Left renal pelvis (tissue), 4 donors: ENCODE measurements around the gene RALGPS1. TPM values are rescaled to one million over a fixed set of nuclear protein-coding genes. Genes with fewer than 3 reads are reported as not detected.

ENCODE experiments used
- DNase-seq, 4 donors: peaks; one replicate each; pipeline ENCODE4 v3.0.0-alpha.2; 2013; ENCODE audit warnings: low read depth in 4 of 4, low spot score in 3 of 4
- polyA plus RNA-seq, 4 donors: library from polyadenylated mRNA; unstranded; fragments of 120-200 nt; gene quantifications; one replicate each; pipeline ENCODE4 v1.2.1, GENCODE V29; 2013; ENCODE audit not compliant: insufficient read length in 4 of 4

RALGPS1 gene
- polyA plus RNA-seq, 4 donors, result 9.2 to 27.6 (median 24.5) TPM

GRCh38 chr9:127074561-127075548 lies 160.3 kb downstream of the RALGPS1 start:
- no peak for DNase-seq

GRCh38 chr9:127075624-127076372 lies 161.2 kb downstream of the RALGPS1 start:
- DNase-seq, result no peak

GRCh38 chr9:127076860-127077643 lies 162.5 kb downstream of the RALGPS1 start:
- DNase-seq, result no peak

- no peak for DNase-seq
These were observed 163.0 kb downstream of the RALGPS1 start for GRCh38 chr9:127077644-127077946.

DNA sequence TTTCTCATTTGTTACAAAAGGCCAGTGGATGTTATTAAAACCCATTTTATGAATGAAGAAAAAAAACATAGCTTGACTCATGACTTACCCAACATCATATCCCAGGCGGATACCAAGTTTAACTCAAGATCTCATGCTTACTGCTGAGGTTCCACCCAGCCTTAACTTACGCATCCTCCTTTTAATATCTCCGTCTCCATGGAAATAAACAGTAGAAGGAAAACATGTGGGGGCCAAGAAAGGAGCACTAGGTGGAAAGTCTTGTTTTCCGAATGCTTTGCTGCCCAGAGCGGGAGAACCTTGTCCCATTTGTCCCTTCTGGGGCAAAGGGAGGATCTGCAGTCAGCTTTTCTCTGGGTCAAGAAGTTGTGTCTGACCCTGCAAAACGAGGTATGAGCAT lies 163.8 kb downstream of the RALGPS1 start:
- DNase-seq, result no peak

DNA sequence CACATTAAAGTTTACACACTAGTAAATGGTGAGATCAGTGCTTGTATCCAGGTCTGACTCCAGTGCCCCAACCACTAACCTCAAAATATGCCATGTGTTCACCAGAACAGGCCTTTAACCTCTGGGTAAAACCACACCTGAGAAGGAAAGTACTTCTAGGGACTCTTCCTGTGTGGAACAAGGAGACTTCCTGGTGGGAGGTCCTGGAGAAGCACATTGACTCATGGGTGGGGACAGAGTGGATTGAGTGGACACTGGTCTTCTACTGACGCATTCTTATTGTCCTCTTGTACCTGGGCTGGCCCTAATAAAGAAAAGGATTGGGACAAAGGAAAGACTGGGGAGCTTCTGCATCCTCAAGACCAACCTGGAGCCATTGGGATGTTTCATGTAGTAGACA lies 164.4 kb downstream of the RALGPS1 start:
- no peak for DNase-seq

DNA sequence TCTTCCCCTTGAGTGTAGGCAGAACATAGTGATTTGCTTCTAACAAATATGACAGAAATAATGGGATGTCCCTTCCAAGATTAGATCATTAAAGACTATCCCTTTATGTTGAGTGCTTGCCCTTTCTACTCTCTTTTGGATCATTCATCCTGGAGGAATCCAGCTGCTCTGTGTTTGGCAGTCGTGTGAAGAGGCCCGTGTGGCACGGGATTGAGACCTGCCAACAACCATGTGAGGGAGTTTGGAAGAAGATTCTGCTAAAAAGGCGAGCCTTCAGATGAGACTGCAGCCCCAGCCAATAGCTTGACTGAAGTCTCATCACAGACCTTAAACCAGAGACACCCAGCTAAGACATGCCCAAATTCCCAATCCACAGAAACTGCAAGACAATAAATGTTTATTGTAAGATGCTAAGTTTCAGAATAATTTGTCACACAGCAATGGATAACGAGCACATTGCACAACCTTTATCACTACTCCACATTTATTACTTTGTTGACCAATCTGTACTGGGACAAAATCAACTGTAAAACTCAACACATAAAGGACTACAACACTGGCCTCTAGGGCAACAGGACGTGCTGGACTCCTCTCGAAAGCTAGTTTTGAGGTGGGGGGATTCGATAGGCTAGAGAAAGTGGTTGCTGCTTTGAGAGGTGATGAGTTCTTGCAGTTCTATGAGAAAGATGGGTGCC lies 165.0 kb downstream of the RALGPS1 start:
- no peak for DNase-seq

DNA sequence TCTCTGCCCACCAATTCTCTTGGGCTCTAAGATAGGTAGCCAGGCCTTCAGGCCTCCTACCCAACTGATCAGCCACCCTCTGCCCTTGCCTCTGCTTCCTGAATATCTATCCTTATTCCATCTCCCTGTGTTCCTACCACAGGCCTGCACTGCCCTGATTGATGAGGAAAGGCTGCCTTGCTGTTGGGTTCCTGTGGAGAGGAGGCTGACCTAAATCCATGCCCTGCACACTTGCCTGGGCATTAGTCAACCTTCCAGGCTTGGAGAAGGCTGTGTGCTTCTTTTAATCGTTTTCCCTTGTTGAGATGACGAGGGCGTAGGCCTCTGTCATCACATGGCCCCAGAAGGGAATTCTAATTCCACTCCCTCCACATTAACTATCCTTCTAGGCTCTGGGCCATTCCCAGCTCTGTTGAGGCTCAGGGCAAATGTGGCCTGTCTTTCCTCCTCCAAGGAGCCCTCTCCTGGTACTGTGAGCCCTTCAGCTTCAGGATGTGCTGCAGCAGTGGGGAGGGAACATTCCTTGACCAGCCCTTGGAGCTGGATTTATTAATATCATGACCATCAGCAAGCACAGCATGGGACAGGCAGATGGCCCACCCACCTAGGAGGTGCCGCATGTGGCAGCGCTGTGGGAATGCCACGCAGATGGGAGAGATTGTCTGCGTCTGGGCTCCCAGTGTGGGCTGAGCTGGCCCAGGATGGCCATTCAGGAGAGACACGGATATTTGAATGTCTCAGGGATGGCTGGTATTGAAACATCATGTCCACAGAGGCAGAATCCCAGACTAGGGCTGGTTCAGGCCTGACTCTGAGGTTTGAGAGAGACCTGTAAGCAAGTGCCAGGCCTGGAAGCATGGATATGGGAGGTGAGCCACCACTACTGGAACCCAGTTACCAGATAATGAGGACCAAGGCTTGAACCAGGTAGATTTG lies 166.9 kb downstream of the RALGPS1 start:
- DNase-seq, result no peak

DNA sequence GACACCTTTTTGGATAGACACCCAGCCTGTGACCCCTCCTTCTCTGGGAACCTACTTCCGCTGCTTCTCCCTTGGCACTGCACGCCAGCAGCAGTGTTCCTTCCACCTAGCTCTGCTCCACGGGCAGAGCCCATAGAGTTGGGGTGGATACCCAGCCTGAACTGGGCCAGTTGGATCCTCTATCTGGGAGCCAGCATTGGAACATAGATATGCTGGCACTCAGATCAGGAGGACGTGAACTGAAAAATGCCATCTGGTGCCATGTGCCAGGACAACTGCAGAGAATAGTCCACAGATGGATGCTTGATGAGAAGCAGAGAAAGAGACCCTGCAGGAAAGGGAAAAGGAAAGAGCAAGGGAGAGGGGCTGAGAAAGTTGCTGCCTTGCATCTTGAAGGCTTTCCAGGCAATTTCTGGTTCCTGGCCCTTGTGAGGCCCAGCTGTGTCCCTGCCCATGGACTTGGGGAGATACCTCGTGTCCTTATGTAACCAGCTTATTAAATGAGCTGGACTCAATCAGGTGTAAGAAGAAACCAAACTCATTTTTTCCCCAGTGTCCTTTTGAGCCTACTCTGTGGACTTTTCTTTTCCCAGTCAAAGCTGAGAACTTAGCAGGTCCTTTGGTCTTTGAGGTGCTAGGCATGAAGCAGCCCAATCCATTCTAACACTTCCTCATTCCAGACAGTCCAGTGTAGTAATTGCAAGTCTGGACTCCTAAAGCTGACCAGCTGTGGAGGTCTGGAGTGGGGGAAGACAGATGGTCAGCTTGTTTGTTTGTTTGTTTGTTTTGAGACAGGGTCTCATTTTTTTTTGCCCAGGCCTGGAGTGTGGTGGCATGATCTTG lies 168.8 kb downstream of the RALGPS1 start:
- DNase-seq, result no peak

DNA sequence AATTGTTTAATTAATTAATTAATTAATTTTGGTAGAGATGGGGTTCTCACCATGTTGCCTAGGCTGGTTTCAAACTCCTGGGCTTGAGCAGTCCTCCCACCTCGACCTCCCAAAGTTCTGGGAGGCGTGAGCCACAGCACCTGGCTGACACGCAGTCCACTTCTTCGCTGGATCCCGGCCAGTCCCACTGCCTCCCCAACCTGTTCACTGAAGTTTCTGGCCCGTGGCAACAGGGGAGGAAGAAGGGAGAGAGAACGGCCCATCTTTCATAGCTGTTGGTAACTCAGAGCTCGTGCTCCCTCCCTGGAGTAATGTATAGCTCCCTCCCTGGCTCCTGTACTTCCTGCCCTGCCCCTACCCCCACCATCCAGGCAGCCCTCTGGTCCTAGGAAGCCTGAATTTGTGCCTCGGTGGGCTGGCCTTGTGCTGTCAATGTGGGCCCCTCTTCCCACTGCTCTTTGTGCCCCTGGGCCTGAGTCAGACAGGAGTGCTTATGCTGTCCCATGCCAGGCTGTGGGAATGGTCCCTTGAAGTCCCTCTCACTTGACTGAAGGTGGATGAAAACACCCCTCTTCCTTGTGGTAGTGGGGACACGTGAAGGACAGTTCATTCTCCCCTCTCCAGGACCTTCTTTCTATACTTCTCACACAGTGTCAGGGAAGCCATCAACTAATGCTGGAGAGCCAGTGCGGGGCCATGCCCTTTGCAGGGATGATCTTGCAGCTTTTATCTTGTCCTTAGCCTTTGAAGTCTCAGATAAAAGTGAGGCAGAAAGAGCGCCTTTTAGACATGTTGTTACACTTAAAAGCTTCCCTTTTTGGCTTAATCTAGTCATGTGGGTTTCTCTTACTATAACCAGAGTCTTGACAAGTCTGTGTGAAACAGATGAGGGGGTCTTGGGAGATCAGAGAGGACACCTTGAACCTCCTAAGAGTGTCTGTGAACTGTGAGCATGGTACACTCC lies 169.8 kb downstream of the RALGPS1 start:
- DNase-seq, result no peak

- no peak for DNase-seq
These were observed 170.6 kb downstream of the RALGPS1 start for GRCh38 chr9:127085186-127085585.

DNA sequence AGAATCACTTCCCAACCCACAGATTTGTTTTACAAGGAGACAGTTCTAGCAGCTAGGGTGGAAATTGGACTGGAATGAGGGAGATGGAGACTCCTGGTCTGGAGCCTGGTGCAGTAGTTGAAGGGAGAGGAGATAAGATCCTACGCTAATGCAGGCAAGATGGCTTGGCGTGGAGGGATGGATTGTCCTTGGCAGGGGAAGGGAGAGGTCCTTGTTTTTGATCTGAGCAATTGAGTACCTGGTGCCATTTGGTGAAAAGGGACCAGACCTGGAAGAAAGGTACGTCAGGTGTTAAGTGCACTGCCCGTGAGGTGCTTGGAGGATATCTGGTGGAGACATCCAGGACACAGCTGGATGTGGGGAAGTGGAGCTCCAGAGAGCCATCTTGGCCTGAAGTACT lies 172.2 kb downstream of the RALGPS1 start:
- no peak for DNase-seq

DNA sequence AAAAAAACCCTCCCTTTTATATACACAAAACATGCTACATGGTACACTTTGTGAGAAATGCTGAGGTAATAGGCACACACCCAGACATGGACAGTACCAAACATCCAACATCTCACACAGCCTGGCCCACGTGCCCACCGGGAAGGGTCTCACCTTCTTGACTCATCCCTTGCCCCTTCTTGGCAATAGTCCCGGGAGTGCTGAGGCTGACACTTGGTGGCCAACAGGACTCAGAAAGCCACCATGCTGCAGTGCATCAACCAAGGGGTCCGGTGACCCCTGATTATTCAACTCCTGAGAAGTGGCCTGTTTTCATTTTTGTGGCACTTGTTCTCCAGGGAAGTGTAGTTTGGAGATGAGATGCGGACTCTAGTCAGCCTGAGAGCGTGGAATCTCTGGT lies 172.8 kb downstream of the RALGPS1 start:
- DNase-seq, result no peak

DNA sequence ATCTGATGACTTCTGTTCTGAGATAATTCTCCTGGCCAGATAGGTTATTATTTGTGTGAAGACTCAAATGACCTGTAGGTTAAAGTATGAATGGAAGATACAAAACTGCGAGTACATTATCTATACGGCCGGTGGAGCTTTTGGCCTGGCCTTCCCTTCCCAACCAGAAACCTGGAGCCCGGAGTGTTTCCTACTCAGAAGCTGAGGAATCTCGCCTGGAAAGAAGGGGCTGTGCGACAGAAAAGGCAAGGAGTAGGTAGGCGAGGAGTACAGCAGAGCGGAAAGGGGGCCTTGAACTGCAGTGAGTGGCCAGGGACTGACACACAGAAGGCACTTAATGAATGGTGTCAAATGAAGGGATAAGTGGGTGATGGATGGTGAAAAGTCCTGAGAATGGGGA lies 173.3 kb downstream of the RALGPS1 start:
- DNase-seq, result no peak

DNA sequence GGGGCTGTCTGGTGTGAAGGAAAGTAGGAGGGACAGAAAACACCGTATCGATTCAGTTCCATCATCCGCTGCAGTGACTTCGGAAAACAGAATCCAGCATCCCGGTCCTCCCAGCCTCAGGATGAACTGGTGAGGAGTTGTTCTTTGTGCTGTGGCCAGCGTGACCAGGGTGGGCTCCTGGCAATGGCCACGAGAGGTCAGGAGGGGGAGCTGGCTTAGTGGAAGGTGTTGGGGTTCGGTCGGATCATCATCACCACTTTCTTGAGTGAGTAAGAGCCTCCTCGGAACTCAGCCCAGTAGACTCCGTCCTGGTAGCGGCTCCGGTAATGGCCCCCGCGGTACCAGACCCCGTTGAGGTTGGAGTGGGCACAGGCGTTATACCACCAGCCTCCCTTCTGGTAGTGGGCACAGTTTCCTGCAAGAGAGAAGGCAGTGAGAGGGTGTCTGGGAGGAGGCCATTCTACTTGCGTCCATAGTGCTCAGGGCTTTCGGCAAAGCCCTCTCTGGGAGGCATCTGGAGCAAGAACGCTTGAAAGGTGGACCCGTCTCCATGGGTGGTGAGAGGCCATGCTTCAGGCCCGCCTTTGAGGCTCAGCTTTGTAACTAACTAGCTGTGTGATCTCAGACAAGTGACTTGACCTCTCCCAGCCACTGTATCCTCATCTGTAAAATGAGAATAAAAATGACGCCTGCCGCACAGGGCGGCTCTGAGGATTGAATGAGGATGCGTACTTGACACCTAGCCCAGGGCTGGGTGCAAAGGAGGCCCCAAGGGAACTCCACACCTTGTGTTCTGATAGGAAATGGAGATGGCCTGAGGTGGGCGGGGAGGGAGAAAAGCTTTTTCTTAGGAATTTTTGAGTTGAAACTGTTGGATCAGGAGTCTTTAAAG lies 174.4 kb downstream of the RALGPS1 start:
- no peak for DNase-seq

DNA sequence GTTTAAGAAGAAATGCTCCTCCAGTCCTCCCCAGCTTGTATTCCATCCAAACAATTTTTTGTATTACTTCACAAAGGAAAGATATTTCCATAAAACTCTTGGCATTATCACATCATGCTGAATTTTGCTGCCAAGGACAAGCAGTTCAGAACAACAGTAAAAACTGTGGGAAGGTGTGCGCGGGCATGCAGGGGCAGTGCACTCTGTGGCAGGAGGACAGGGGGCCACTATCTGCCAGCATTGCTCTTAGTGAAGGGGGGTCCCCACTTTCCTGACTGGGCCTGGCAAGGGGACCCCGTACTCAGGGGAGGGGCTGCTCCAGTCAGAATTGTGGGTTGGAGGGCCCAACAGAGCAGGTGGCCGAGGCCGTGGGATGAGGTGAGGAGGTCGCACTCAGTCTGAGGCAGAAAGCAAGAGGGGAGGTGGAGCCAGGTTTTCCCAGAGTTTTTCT lies 175.1 kb downstream of the RALGPS1 start:
- DNase-seq, result no peak
